A673 (cell line): ENCODE data around the gene BRSK2.

Experiments used
- EZH2 ChIP-seq: fragments of 200-600 bp; sonication (generic); IDR thresholded peaks from 2 replicates; pipeline ENCODE4 v1.6.1; 2017; ENCODE audit warnings: borderline replicate concordance, low read depth, mild to moderate bottlenecking, mixed read lengths, antibody characterized with exemption, low read length; ENCODE audit not compliant: poor library complexity, severe bottlenecking
- TF ChIP-seq, protein P1 (sequence below): fragments of 300-800, 200-600 bp; sonication (generic); conservative IDR thresholded peaks from 2 replicates; pipeline ENCODE4 v1.5.1; 2017; ENCODE audit warnings: low read depth, mild to moderate bottlenecking, antibody characterized with exemption, low read length, moderate library complexity, mixed read lengths

DNA sequence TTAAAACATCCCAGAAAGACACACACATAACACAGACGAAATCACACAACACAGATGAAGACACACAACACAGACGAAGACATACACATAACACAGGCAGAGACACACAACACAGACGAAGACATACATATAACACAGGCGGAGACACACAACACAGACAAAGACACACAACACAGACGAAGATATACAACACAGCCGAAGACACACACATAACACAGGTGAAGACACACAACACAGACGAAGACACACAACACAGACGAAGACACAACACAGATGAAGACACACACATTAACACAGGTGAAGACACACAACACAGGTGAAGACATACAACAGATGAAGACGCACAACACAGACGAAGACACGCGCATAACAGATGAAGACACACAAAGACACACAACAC lies 101.6 kb downstream of the BRSK2 start:
- TF ChIP-seq, protein P1, sequence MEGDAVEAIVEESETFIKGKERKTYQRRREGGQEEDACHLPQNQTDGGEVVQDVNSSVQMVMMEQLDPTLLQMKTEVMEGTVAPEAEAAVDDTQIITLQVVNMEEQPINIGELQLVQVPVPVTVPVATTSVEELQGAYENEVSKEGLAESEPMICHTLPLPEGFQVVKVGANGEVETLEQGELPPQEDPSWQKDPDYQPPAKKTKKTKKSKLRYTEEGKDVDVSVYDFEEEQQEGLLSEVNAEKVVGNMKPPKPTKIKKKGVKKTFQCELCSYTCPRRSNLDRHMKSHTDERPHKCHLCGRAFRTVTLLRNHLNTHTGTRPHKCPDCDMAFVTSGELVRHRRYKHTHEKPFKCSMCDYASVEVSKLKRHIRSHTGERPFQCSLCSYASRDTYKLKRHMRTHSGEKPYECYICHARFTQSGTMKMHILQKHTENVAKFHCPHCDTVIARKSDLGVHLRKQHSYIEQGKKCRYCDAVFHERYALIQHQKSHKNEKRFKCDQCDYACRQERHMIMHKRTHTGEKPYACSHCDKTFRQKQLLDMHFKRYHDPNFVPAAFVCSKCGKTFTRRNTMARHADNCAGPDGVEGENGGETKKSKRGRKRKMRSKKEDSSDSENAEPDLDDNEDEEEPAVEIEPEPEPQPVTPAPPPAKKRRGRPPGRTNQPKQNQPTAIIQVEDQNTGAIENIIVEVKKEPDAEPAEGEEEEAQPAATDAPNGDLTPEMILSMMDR: no peak
- no peak for TF ChIP-seq EZH2
